Muscle of arm (tissue), 14 donors: ENCODE data around the gene LHX5. TPM values are rescaled to one million over a fixed set of nuclear protein-coding genes. Genes with fewer than 3 reads are reported as not detected.
"Not testable (repeated sequence)": the region's sequence is repeated elsewhere in the genome, so short reads cannot be mapped to it uniquely, and the experiment has no call there.

Source experiments
- DNase-seq: peaks from one replicate; pipeline ENCODE4 v3.0.0-alpha.2; 2013
- long read RNA-seq, 11 donors: transcript quantifications; one replicate each; lab custom pipeline, GENCODE V29; 2026
- polyA plus RNA-seq, 12 donors: library from polyadenylated mRNA; unstranded; fragments of 120-200 nt; gene quantifications; one replicate each; pipeline ENCODE4 v1.2.1, GENCODE V29; 2013; ENCODE audit not compliant: insufficient read length in 12 of 12

The LHX5 gene
- polyA plus RNA-seq = not detected
- long read RNA-seq, donor 1 = 0 reads
- long read RNA-seq, donor 2 = 0 reads
- long read RNA-seq, donor 3 = 0 reads
- long read RNA-seq, donor 4 = 0 reads
- long read RNA-seq, donor 5 = 0 reads
- long read RNA-seq, donor 6 = 0 reads
- long read RNA-seq, donor 7 = 0 reads
- long read RNA-seq, donor 8 = 0 reads
- long read RNA-seq, donor 9 = 0 reads
- long read RNA-seq, donor 10 = 0 reads
- long read RNA-seq, donor 11 = 0 reads

- DNase-seq = no peak
These were observed at the start of gene LHX5 for GRCh38 chr12:113471619-113472171. Gene LHX5, minus strand, starts transcription at chr12:113471871. Its CDS starts 373 bp downstream, at chr12:113471498.

- DNase-seq = no peak
These were observed 48.0 kb upstream of the LHX5 start for GRCh38 chr12:113519464-113520307.

GRCh38 chr12:113515082-113515856 is 43.6 kb upstream of the LHX5 start:
- DNase-seq = no peak

- no peak for DNase-seq
These were observed 42.9 kb upstream of the LHX5 start for GRCh38 chr12:113514602-113515001.

GRCh38 chr12:113512568-113512967 is 40.9 kb upstream of the LHX5 start:
- DNase-seq = no peak

- no peak for DNase-seq
These were observed 35.2 kb upstream of the LHX5 start for GRCh38 chr12:113506867-113507266.

- no peak for DNase-seq
These were observed 34.3 kb upstream of the LHX5 start for GRCh38 chr12:113505941-113506340.

GRCh38 chr12:113504917-113505316 is 33.2 kb upstream of the LHX5 start:
- no peak for DNase-seq

- no peak for DNase-seq
These were observed 29.2 kb upstream of the LHX5 start for GRCh38 chr12:113500782-113501311.

- DNase-seq = no peak
These were observed 28.6 kb upstream of the LHX5 start for GRCh38 chr12:113500306-113500675.

GRCh38 chr12:113498490-113498889 is 26.8 kb upstream of the LHX5 start:
- no peak for DNase-seq

GRCh38 chr12:113497693-113498092 is 26.0 kb upstream of the LHX5 start:
- no peak for DNase-seq

- not testable (repeated sequence) for DNase-seq
These were observed 24.3 kb upstream of the LHX5 start for GRCh38 chr12:113495941-113496340.

GRCh38 chr12:113488322-113488721 is 16.7 kb upstream of the LHX5 start:
- DNase-seq = no peak

GRCh38 chr12:113486722-113487121 is 15.1 kb upstream of the LHX5 start:
- DNase-seq = no peak

- no peak for DNase-seq
These were observed 13.7 kb upstream of the LHX5 start for GRCh38 chr12:113485330-113485729.

GRCh38 chr12:113482334-113482733 is 10.7 kb upstream of the LHX5 start:
- DNase-seq = no peak

GRCh38 chr12:113480336-113480971 is 8.8 kb upstream of the LHX5 start:
- no peak for DNase-seq

GRCh38 chr12:113479590-113480335 is 8.1 kb upstream of the LHX5 start:
- peak; percentile 64 for DNase-seq

- DNase-seq = no peak
These were observed 7.5 kb upstream of the LHX5 start for GRCh38 chr12:113479216-113479589.
